Stimulated activated CD4-positive, alpha-beta T cell treated with anti-CD3 and anti-CD28 coated beads, Interleukin-15, amount 100 ng/mL, for 1 hour (primary cell): ENCODE results near the gene CACNG1.

Experiments used
- DNase-seq, 2 donors: peaks; one replicate each; pipeline ENCODE4 v3.0.0-alpha.2; 2020; ENCODE audit warnings: low read depth in 1 of 2, low spot score in 1 of 2

CACNG1 gene

GRCh38 chr17:67051155-67051538 is 6.8 kb downstream of the CACNG1 start:
- DNase-seq: no peak

DNA sequence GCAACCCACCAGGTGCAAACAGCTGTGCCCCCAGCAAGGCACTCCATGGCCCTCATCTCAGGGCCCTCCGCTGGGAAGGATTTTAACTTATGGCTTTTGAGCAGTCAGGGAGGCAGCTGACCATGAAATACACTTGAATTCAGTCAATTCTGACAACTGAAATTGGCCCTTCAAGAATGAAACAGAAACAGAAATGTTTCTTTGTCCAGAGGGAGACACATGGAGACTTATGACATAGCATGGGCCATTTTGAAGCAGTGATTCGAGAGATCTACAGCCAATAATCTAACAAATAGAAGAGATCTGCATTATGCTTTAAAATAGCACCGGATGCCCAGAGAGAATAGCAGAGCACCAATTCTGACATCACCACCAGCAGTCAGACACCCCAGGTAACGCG is 7.5 kb downstream of the CACNG1 start:
- DNase-seq: no peak

DNA sequence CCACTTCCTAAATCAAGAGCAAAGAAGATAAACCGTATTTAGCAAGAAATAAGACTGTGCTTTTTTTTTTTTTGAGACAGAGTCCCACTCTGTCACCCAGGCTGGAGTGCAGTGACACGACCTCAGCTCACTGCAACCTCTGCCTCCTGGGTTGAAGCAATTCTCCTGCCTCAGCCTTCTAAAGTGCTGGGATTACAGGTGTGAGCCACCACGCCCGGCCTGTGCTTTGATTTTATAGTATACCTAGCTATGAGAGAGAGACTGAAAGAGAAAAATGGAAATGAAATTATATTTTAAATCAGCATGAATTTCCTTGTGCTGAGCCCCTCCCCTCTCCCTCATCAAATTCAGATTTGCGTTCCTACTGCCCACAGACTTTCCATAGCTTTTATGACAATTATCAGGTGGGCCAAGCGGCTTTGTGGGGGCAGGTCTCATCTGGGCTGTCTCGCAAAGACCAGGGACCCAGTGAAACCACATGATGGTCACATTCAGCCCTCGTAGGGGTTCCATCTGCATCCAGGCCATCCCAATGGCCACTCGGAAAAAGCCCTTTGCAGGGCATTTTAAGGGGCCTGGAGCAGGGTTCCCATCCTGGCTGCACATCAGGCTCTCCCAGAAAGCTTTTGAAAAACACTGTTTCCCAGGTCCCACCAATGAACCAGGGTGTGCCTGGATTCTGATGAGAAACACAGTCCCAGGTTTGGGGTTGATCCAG is 8.5 kb downstream of the CACNG1 start:
- DNase-seq: no peak

DNA sequence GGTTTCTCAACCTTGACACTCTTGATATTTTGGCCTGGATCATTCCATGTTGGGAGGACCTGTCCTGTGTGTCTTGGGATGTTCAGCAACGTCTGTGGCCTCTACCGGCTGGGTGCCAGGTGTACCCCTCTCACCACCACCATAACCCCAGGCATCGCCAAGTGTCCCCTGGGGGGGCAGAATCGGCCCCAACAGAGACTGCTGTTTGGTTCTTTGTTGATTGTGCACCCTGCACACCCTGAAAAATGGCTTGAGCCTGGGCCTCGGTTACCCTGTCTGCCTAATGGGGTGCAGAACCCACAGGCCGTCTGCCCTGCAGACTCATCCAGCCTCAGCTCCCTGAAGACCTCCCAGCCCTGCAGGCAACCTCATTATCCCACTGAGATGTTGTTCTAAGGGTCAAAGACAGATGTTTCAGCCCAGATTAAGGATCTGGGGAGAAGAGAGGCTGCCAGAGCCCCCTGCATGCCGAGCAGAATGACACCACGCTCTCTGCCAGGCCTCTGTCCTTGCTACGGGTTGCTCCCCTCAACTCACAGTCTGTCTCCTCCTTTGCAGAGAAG is 9.2 kb downstream of the CACNG1 start:
- no peak for DNase-seq

DNA sequence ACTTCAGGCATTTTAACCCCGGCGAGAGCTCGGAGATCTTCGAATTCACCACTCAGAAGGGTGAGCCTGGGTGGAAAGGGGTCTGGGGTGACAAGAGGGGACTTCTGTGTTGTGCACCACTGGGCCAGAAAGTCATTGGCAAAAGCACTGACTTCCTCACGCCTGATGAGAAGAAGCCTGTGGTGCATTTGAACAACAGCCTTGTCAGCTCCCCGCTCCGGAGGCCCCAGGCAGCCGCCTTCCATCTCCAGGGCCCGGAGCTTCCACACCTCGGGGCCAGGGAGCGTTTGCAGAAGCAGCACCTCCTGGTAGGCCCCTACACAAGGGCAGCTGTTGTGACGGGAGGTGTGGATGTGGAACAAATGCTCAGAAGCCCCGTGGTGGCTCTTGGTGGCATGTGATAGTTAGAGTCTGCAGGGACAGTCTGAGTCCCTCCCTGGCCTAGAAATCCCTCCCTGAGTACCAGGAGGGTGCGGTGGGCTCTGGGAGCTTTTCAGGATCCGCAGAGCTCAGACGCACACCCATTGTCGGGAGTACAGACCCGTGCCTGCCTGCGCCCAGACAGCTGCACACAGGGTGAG is 9.7 kb downstream of the CACNG1 start:
- no peak for DNase-seq

- DNase-seq: no peak
Observed at GRCh38 chr17:67054608-67055007, 10.3 kb downstream of the CACNG1 start.

GRCh38 chr17:67055041-67055443 is 10.7 kb downstream of the CACNG1 start:
- no peak for DNase-seq

DNA sequence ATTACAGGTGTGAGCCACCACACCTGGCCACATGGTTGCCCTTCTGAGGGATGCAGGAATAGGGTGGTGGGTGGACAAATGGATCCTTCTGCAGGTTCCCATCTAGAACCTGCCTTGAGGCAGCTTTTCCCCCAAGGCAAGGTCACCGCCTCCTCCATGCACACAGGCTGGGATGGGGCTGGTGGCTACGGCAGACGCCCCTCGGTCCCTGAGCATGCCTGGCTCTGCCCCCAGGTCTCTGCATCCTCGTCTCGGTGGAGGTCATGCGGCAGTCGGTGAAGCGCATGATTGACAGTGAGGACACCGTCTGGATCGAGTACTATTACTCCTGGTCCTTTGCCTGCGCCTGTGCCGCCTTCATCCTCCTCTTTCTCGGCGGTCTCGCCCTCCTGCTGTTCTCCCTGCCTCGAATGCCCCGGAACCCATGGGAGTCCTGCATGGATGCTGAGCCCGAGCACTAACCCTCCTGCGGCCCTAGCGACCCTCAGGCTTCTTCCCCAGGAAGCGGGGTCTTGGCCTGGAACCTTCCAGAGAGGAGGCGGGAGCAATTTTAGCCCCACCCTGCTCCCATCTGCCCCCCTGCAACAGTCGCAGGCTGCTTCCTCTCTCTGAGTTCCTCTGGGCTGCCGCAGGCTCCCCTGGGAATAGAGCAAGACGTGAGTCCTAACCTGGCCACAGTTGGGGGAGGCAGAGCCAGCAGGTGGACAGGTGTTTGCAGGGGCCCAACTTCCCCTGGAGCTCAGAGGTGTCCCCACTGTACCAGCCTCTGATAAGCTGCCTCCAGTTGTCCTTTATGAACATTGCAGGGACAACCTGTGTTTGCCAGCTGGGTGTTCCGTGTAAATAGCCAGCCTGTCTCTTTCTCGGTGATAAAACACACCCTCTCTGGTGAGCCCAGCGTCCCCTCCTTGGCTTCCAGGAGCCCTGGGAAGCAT is 11.7 kb downstream of the CACNG1 start:
- no peak for DNase-seq

GRCh38 chr17:67056746-67057490 is 12.6 kb downstream of the CACNG1 start:
- DNase-seq: no peak

- no peak for DNase-seq
Observed at GRCh38 chr17:67058036-67058435, 13.7 kb downstream of the CACNG1 start.

GRCh38 chr17:67059372-67059771 is 15.0 kb downstream of the CACNG1 start:
- DNase-seq: no peak

DNA sequence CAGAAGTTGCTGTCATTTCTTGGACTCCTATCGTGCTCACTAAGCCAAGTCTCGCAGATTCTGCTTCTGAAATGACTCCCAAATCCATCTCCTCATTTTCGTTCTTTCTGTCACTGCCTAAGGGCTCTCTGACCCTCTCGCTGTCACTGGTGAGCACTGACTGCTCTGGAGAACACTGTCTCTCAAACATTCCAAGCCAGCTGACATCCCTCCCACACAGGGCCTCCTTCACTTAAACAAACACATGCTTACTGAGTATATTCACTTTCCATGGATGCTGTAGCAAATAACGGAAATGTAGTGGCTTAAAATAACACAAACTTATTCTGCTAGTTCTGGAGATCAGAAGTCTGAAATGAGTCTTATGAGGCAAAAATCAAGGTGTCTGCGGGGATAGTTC is 18.8 kb downstream of the CACNG1 start:
- no peak for DNase-seq

- DNase-seq: no peak
Observed at GRCh38 chr17:67066717-67067116, 22.4 kb downstream of the CACNG1 start.

DNA sequence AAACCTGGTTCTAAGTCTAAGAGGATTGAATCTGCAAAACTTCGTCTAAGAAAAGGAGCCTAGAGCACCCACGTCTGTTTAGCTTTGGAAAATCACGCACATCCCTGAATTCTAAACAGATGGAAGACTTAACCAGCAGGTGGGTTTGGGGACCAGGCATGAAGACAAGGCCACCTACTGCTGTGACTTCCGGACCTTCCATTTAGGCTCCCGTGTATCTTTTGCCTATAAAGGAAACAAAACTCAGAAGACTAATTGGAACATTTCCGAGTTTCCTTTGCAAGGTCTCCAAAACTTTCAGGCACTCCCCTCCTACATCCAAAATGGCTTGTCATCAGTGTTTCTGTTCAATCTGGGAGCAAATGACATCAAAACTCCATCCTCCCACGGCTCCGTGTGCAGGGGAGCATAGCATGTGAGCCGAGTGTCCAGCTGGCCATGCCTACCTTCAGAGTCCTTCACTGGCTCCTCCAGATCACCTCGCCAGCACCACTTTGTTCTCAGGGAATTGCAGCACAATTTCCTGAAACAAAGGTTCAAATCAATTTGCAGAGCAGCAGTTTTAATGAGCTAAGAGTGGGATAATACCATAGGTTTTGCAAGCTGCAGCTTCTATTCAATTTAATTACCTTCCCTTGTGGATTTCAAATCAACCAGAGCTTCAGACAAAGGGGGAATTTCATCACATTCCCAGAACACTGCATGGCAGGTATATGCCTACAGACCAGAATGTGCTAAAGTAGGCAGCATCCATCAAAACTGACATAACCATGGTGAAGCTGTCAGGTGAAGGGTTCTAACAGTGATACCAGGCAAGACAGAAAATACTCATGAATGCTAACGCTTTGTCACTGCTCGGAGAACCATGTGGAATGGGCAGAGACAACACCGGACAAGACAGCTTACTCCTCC is 23.5 kb downstream of the CACNG1 start:
- no peak for DNase-seq

- DNase-seq: no peak
Observed at GRCh38 chr17:67068999-67069398, 24.6 kb downstream of the CACNG1 start.

GRCh38 chr17:67069603-67070136 is 25.3 kb downstream of the CACNG1 start:
- DNase-seq: no peak

- no peak for DNase-seq
Observed at GRCh38 chr17:67071595-67071994, 27.2 kb downstream of the CACNG1 start.

GRCh38 chr17:67072885-67073284 is 28.5 kb downstream of the CACNG1 start:
- no peak for DNase-seq

DNA sequence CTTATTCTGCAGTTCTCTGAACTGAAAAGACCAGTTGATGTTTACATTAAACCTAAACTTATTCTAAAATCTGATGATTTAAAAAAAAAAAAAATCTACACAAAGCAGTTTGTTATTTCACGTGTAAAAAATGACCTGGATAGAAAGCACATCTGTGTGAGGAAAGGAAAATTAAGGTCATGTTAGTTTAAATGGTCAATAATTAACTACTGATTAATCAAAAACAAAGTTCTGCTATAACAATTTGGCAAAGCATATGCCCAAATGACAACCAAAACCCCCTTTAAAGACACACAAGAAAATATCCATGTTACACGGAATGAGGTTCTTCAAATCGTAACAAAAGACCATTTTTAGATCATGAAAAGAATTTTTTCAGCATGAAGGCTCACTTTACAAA is 30.4 kb downstream of the CACNG1 start:
- no peak for DNase-seq

GRCh38 chr17:67076290-67076689 is 31.9 kb downstream of the CACNG1 start:
- no peak for DNase-seq
